PC-3 (cell line): Measurements from ENCODE around the gene APOD. TPM values are rescaled to one million over a fixed set of nuclear protein-coding genes. Genes with fewer than 3 reads are reported as not detected.

ENCODE experiments used
- ATAC-seq: fragments of 200-7000 bp; cut with Tn5 transposase; 2 replicates; pipeline ENCODE4 v1.9.1; 2020; ENCODE audit warnings: mild to moderate bottlenecking, moderate library complexity
- BruUV-seq: library from RNA; stranded (reverse); fragments of 400-500 nt; replicated peaks from 2 replicates; lab custom pipeline; 2021; lab: Mats Ljungman, UMichigan
- CTCF ChIA-PET: fragments of 300-600 bp; sonication (Branson Sonifier 250); formaldehyde crosslinking; loops from one replicate; lab custom pipeline; 2022; ENCODE audit warnings: antibody characterized with exemption; lab: Charles Lee
- POLR2A ChIA-PET: fragments of 300-600 bp; sonication (Branson Sonifier 250); formaldehyde crosslinking; loops from one replicate; lab custom pipeline; 2022; ENCODE audit warnings: antibody characterized with exemption; ENCODE audit not compliant: unreplicated experiment; lab: Charles Lee
- DNase-seq: peaks from one replicate; pipeline ENCODE4 v3.0.0-alpha.2; 2015
- H2AFZ ChIP-seq: fragments of 300-600 bp; sonication (generic); 2 replicates; pipeline ENCODE4 v1.6.0; 2016; ENCODE audit warnings: antibody characterized with exemption, low read length
- H3F3A ChIP-seq: fragments of 300-600 bp; sonication (generic); one replicate; pipeline ENCODE4 v1.6.0; 2017; ENCODE audit warnings: antibody characterized with exemption, low read length, control low read depth, mild to moderate bottlenecking; ENCODE audit not compliant: unreplicated experiment
- H3K27ac ChIP-seq: fragments of 300-600 bp; sonication (generic); 2 replicates; pipeline ENCODE4 v1.5.1; 2016; ENCODE audit warnings: mild to moderate bottlenecking, low read length
- H3K27me3 ChIP-seq: fragments of 300-600 bp; sonication (generic); 2 replicates; pipeline ENCODE4 v1.6.1; 2016; ENCODE audit warnings: low read length, mixed read lengths
- H3K36me3 ChIP-seq: fragments of 300-600 bp; sonication (generic); 2 replicates; pipeline ENCODE4 v1.6.1; 2016; ENCODE audit warnings: low read depth, mixed run types, low read length, mixed read lengths
- H3K4me1 ChIP-seq: fragments of 300-600 bp; sonication (generic); 2 replicates; pipeline ENCODE4 v1.5.1; 2016; ENCODE audit warnings: low read length; ENCODE audit not compliant: insufficient read depth
- H3K4me2 ChIP-seq: fragments of 300-600 bp; sonication (generic); 2 replicates; pipeline ENCODE4 v1.6.0; 2016; ENCODE audit warnings: low read length
- H3K4me3 ChIP-seq: fragments of 300-600 bp; sonication (generic); 2 replicates; pipeline ENCODE4 v1.5.1; 2016; ENCODE audit warnings: mild to moderate bottlenecking, low read length, mixed read lengths
- H3K79me2 ChIP-seq: fragments of 300-600 bp; sonication (generic); 2 replicates; pipeline ENCODE4 v1.6.1; 2017; ENCODE audit warnings: low read length, mixed read lengths
- H3K9ac ChIP-seq: fragments of 300-600 bp; sonication (generic); 2 replicates; pipeline ENCODE4 v1.6.0; 2016; ENCODE audit warnings: mild to moderate bottlenecking, low read length
- H3K9me2 ChIP-seq: fragments of 300-600 bp; sonication (generic); replicated peaks from 2 replicates; pipeline ENCODE4 v1.6.1; 2016; ENCODE audit warnings: mixed run types, low read length, mixed read lengths
- H3K9me3 ChIP-seq: fragments of 300-600 bp; sonication (generic); 2 replicates; pipeline ENCODE4 v1.6.1; 2016; ENCODE audit warnings: low read length, mixed read lengths
- H4K20me1 ChIP-seq: fragments of 300-600 bp; sonication (generic); 2 replicates; pipeline ENCODE4 v1.6.1; 2016; ENCODE audit warnings: low read length, mixed read lengths
- CTCF ChIP-seq: fragments of 300-600 bp; sonication (generic); conservative IDR thresholded peaks from 2 replicates; pipeline ENCODE4 v1.5.1; 2017; ENCODE audit warnings: antibody characterized with exemption, low read depth, mild to moderate bottlenecking, low read length
- EZH2 ChIP-seq: fragments of 300-600 bp; sonication (generic); IDR thresholded peaks from one replicate; pipeline ENCODE4 v1.6.1; 2017; ENCODE audit warnings: antibody characterized with exemption, mild to moderate bottlenecking, low read length; ENCODE audit not compliant: unreplicated experiment
- EZH2phosphoT487 ChIP-seq: fragments of 300-600 bp; sonication (generic); IDR thresholded peaks from 2 replicates; pipeline ENCODE4 v1.6.1; 2018; ENCODE audit warnings: mild to moderate bottlenecking, antibody characterized with exemption, low read length, borderline replicate concordance
- intact Hi-C: fragments of 100-400 bp; cut with micrococcal nuclease; formaldehyde crosslinking; loops from 2 replicates; pipeline ENCODE4 v1.9.0; 2023
- total RNA-seq: library from RNA; depleted of rRNA; stranded (reverse); fragments of >200 nt; gene quantifications from 2 replicates; pipeline ENCODE4 v1.2.3, GENCODE V29; 2014

Gene APOD
- total RNA-seq, 1 experiment from 2014 or later = not detected

GRCh38 chr3:195539479-195539878, 44.3 kb downstream of the APOD start:
- H3K4me1 ChIP-seq = peaks cover 24% of the 10 kb centered on the region; the same call in 1 of the 2 replicates
- no peaks in the 10 kb centered on the region for H3K36me3 ChIP-seq
- ATAC-seq (no peak), DNase-seq (no peak)
- H3K9ac ChIP-seq = no peak overlapping the region
- no peak overlapping the region for H2AFZ ChIP-seq
- H3K27me3 ChIP-seq = no peaks in the 10 kb centered on the region
- H3K27ac ChIP-seq = no peak overlapping the region
- TF ChIP-seq CTCF (no peak), EZH2 (no peak), EZH2phosphoT487 (no peak)
- H3K4me3 ChIP-seq = no peak overlapping the region
- intact Hi-C loops = no loop called here
- no TSS peak for BruUV-seq
- no peak overlapping the region for H3K4me2 ChIP-seq
- POLR2A ChIA-PET = no interaction called here
- H3F3A ChIP-seq = no peaks in the 10 kb centered on the region
- H3K9me2 ChIP-seq = no peaks in the 10 kb centered on the region
- peaks cover 81% of the 10 kb centered on the region for H3K79me2 ChIP-seq
- H4K20me1 ChIP-seq = peaks cover 18% of the 10 kb centered on the region
- CTCF ChIA-PET = no interaction called here
- no peaks in the 10 kb centered on the region for H3K9me3 ChIP-seq

DNA sequence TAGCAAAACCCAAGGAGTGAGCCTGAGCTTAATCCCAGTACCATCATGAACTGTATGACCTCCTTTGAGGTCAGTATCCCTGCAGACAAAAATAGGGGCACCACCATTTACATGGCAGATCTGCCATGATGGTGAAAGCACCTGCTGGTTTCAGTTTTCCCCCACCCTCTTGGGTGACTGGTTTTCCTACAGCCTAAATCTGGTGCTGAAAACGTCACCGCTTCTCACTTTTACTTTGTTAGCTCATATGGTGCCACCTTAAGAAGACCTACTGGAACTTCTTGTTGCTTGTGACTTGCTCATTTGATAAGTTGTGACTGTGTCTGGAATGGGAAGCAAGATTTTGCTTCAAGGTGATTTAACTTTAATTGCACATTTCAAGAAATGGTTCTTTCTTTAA, 45.7 kb downstream of the APOD start:
- Histone ChIP-seq H3K27ac (no peak overlapping the region), H3K9ac (no peak overlapping the region), H3K9me2 (no peaks in the 10 kb centered on the region), H3K9me3 (no peaks in the 10 kb centered on the region), H3K79me2 (peaks cover 96% of the 10 kb centered on the region), H2AFZ (no peak overlapping the region), H3K4me3 (no peak overlapping the region), H3K4me1 (peaks cover 24% of the 10 kb centered on the region; the same call in 1 of the 2 replicates), H3F3A (no peaks in the 10 kb centered on the region), H3K4me2 (no peak overlapping the region), H4K20me1 (peaks cover 18% of the 10 kb centered on the region), H3K27me3 (no peaks in the 10 kb centered on the region), H3K36me3 (no peaks in the 10 kb centered on the region)
- POLR2A ChIA-PET = interaction anchor here (0.7 kb wide), 1 partner anchor 197 kb away, joined by 3 read pairs; no protein-coding TSS in a partner anchor
- intact Hi-C loops = no loop called here
- CTCF ChIA-PET = no interaction called here
- ATAC-seq (no peak), DNase-seq (no peak)
- no TSS peak for BruUV-seq
- TF ChIP-seq EZH2phosphoT487 = no peak
- TF ChIP-seq CTCF = no peak
- no peak for TF ChIP-seq EZH2

DNA sequence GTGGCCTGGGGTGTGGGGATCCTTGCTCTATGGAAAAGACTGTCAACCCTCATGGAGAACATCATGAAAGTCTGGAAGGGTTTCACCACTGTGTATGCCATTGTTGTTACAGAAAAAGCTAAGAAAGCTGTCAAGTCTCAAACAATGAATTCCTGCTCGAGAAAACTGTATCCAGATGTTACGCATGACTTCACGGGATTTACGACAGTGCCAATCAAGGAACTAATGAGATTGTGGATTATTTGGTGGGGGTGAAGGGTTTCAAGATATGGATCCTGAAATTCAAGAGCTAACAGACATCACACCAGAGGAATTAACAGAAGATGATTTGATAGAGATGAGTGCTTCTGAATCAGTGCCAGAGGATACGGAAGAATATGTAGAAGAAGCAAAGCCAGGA, 48.4 kb downstream of the APOD start:
- ChIA-PET CTCF (no interaction called here), POLR2A (no interaction called here)
- DNase-seq (no peak), ATAC-seq (no peak)
- Histone ChIP-seq H3K4me3 (no peak overlapping the region), H3K36me3 (no peaks in the 10 kb centered on the region), H3K4me1 (peaks cover 8% of the 10 kb centered on the region; the same call in 1 of the 2 replicates), H3F3A (no peaks in the 10 kb centered on the region), H3K9me3 (no peaks in the 10 kb centered on the region), H3K4me2 (no peak overlapping the region), H3K27me3 (no peaks in the 10 kb centered on the region), H2AFZ (no peak overlapping the region), H4K20me1 (no peaks in the 10 kb centered on the region), H3K9ac (no peak overlapping the region), H3K9me2 (no peaks in the 10 kb centered on the region), H3K27ac (no peak overlapping the region), H3K79me2 (peaks cover 90% of the 10 kb centered on the region)
- TF ChIP-seq CTCF (no peak), EZH2 (no peak), EZH2phosphoT487 (no peak)
- no TSS peak for BruUV-seq
- intact Hi-C loops = no loop called here
